Right lobe of liver (tissue), 4 donors: ENCODE measurements around the gene BCAP31.

ENCODE experiments used
- POLR2A ChIP-seq: fragments of 450-650 bp; IDR thresholded peaks from one replicate; pipeline ENCODE4 v1.6.1; 2017; ENCODE audit warnings: antibody characterized with exemption, mild to moderate bottlenecking
- TF ChIP-seq, protein P1 (sequence below), 4 donors: fragments of 200-600 bp in 3 of 4; fragments of 450-650 bp in 1 of 4; IDR thresholded peaks; one replicate each; pipeline versions ENCODE4 v1.5.1 to v1.8.0; 2016 to 2022; ENCODE audit warnings: antibody characterized with exemption in 4 of 4, mild to moderate bottlenecking in 2 of 4
- donor health status: DM: no; HTN: no; CAD: no.
- donor health status: DM: no; HTN: no; CAD: no.
- donor health status: DM: no; HTN: yes; CAD: no.

GRCh38 chrX:153669901-153670731, 54.1 kb downstream of the BCAP31 start:
- TF ChIP-seq, protein P1, sequence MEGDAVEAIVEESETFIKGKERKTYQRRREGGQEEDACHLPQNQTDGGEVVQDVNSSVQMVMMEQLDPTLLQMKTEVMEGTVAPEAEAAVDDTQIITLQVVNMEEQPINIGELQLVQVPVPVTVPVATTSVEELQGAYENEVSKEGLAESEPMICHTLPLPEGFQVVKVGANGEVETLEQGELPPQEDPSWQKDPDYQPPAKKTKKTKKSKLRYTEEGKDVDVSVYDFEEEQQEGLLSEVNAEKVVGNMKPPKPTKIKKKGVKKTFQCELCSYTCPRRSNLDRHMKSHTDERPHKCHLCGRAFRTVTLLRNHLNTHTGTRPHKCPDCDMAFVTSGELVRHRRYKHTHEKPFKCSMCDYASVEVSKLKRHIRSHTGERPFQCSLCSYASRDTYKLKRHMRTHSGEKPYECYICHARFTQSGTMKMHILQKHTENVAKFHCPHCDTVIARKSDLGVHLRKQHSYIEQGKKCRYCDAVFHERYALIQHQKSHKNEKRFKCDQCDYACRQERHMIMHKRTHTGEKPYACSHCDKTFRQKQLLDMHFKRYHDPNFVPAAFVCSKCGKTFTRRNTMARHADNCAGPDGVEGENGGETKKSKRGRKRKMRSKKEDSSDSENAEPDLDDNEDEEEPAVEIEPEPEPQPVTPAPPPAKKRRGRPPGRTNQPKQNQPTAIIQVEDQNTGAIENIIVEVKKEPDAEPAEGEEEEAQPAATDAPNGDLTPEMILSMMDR (IDR thresholded peaks at IDR 0.05) = no peak
- no peak for TF ChIP-seq POLR2A
